ENCODE measurements around the gene RABGAP1L.

- no peak for TF ChIP-seq ATF3 (IDR thresholded peaks at IDR 0.05; ENCODE audit: insufficient read depth, low read depth, low read length)
- no peak for TF ChIP-seq POLR2AphosphoS5 (IDR thresholded peaks at IDR 0.05; ENCODE audit: low read depth, low read length)
- no peak for TF ChIP-seq CTCF (IDR thresholded peaks at IDR 0.05; ENCODE audit: control extremely low read depth in 1 of 3, insufficient read depth in 1 of 3, low read depth in 1 of 3, low read length in 3 of 3)
- no peak for TF ChIP-seq ZNF274 (IDR thresholded peaks at IDR 0.05; ENCODE audit: borderline replicate concordance, extremely low read depth, low read length)
- TF ChIP-seq JUN (IDR thresholded peaks at IDR 0.05; ENCODE audit: low read depth, low read length): no peak
- TF ChIP-seq BRCA1 (IDR thresholded peaks at IDR 0.05; ENCODE audit: low read depth, low read length): no peak
- TF ChIP-seq EP300 (IDR thresholded peaks at IDR 0.05; ENCODE audit: borderline replicate concordance in 1 of 2, low read depth in 2 of 2, low read length in 2 of 2): no peak
- TF ChIP-seq POLR2A (IDR thresholded peaks at IDR 0.05; ENCODE audit: control extremely low read depth in 1 of 2, low read depth in 2 of 2, low read length in 2 of 2): no peak
- no peak for TF ChIP-seq TAF1 (IDR thresholded peaks at IDR 0.05; ENCODE audit: low read depth, low read length)
- TF ChIP-seq TEAD4 (IDR thresholded peaks at IDR 0.05; ENCODE audit: low read depth, low read length): no peak
- TF ChIP-seq EZH2 (IDR thresholded peaks at IDR 0.05; ENCODE audit: low read depth, low read length, severe bottlenecking): no peak
- no peak for TF ChIP-seq CBX8 (IDR thresholded peaks at IDR 0.05; ENCODE audit: borderline replicate concordance, low read depth, low read length)
Measured at GRCh38 chr1:174219606-174220370, 60.5 kb downstream of the RABGAP1L start.

Data from H1 (cell line).